WTC11 (cell line): ENCODE results near the gene INTS11. TPM values are rescaled to one million over a fixed set of nuclear protein-coding genes. Genes with fewer than 3 reads are reported as not detected.

Source experiments
- ATAC-seq: fragments of 200-7000 bp; cut with Tn5 transposase; 2 replicates; pipeline ENCODE4 v1.10.0; 2021; ENCODE audit warnings: mild to moderate bottlenecking, moderate library complexity
- CTCF ChIA-PET: fragments of 300-600 bp; sonication (Branson Sonifier 250); formaldehyde crosslinking; loops from one replicate; lab custom pipeline; 2021; ENCODE audit warnings: antibody characterized with exemption; lab: Charles Lee
- POLR2A ChIA-PET: fragments of 350-600 bp; sonication (Branson Sonifier 250); formaldehyde crosslinking; loops from one replicate; lab custom pipeline; 2021; ENCODE audit warnings: antibody characterized with exemption; lab: Charles Lee
- DNase-seq: peaks from one replicate; pipeline ENCODE4 v3.0.0; 2021; ENCODE audit warnings: low spot score
- H3K27ac Mint-ChIP-seq: 2 replicates; pipeline ENCODE4 v1.8.0; 2021; ENCODE audit warnings: mixed read lengths
- H3K27me3 Mint-ChIP-seq: 2 replicates; pipeline ENCODE4 v1.8.0; 2021; ENCODE audit warnings: low read depth, mild to moderate bottlenecking, moderate library complexity, mixed read lengths
- H3K36me3 Mint-ChIP-seq: 2 replicates; pipeline ENCODE4 v1.8.0; 2021; ENCODE audit warnings: mixed read lengths
- H3K4me1 Mint-ChIP-seq: 2 replicates; pipeline ENCODE4 v1.8.0; 2022; ENCODE audit warnings: mixed read lengths
- H3K4me3 Mint-ChIP-seq: 2 replicates; pipeline ENCODE4 v1.8.0; 2021; ENCODE audit warnings: mild to moderate bottlenecking, moderate library complexity, mixed read lengths
- H3K9me3 Mint-ChIP-seq: 2 replicates; pipeline ENCODE4 v1.8.0; 2021; ENCODE audit warnings: mixed read lengths
- AFF4 ChIP-seq: sonication (generic); formaldehyde crosslinking; IDR thresholded peaks from 2 replicates; pipeline ENCODE4 v1.8.1; 2023; ENCODE audit warnings: mild to moderate bottlenecking, missing genetic modification reagents, borderline replicate concordance
- ATF1 ChIP-seq: sonication (generic); formaldehyde crosslinking; IDR thresholded peaks from 2 replicates; pipeline ENCODE4 v1.8.1; 2023; ENCODE audit warnings: mild to moderate bottlenecking, moderate library complexity, missing genetic modification reagents
- E2F1 ChIP-seq: sonication (generic); formaldehyde crosslinking; IDR thresholded peaks from 2 replicates; pipeline ENCODE4 v1.8.0; 2022; ENCODE audit warnings: mild to moderate bottlenecking, missing genetic modification reagents
- ELF4 ChIP-seq: sonication (generic); formaldehyde crosslinking; IDR thresholded peaks from 2 replicates; pipeline ENCODE4 v1.8.1; 2022; ENCODE audit warnings: low read depth, mild to moderate bottlenecking, moderate library complexity, missing genetic modification reagents
- FOXJ3 ChIP-seq: sonication (generic); formaldehyde crosslinking; IDR thresholded peaks from 2 replicates; pipeline ENCODE4 v1.9.0; 2021; ENCODE audit warnings: missing genetic modification reagents, mild to moderate bottlenecking, borderline replicate concordance
- FOXK1 ChIP-seq: sonication (generic); formaldehyde crosslinking; IDR thresholded peaks from 2 replicates; pipeline ENCODE4 v1.8.0; 2022; ENCODE audit warnings: mild to moderate bottlenecking, moderate library complexity, missing genetic modification reagents
- GRHL2 ChIP-seq: fragments of 250-450 bp; sonication (Bioruptor Pico); IDR thresholded peaks from 2 replicates; pipeline ENCODE4 v1.8.0; 2022; ENCODE audit warnings: mild to moderate bottlenecking, moderate library complexity; ENCODE audit not compliant: insufficient replicate concordance, severe bottlenecking
- GTF2I ChIP-seq: fragments of 250-450 bp; sonication (Bioruptor Pico); conservative IDR thresholded peaks from 2 replicates; pipeline ENCODE4 v1.4.0; 2021; ENCODE audit warnings: mild to moderate bottlenecking
- JUN ChIP-seq: sonication (generic); formaldehyde crosslinking; IDR thresholded peaks from 2 replicates; pipeline ENCODE4 v1.8.0; 2023; ENCODE audit warnings: mild to moderate bottlenecking, missing genetic modification reagents
- MAX ChIP-seq: sonication (generic); formaldehyde crosslinking; IDR thresholded peaks from 2 replicates; pipeline ENCODE4 v1.8.0; 2022; ENCODE audit warnings: mild to moderate bottlenecking, missing genetic modification reagents
- NFE2L1 ChIP-seq: sonication (generic); formaldehyde crosslinking; IDR thresholded peaks from 2 replicates; pipeline ENCODE4 v1.8.1; 2023; ENCODE audit warnings: missing genetic modification reagents
- NR1H2 ChIP-seq: sonication (generic); formaldehyde crosslinking; IDR thresholded peaks from 2 replicates; pipeline ENCODE4 v1.9.0; 2021; ENCODE audit warnings: mild to moderate bottlenecking, moderate library complexity, missing genetic modification reagents
- NR3C1 ChIP-seq: sonication (generic); formaldehyde crosslinking; conservative IDR thresholded peaks from 2 replicates; pipeline ENCODE4 v1.8.1; 2023; ENCODE audit warnings: low read depth, mild to moderate bottlenecking, missing genetic modification reagents
- PREB ChIP-seq: sonication (generic); formaldehyde crosslinking; IDR thresholded peaks from 2 replicates; pipeline ENCODE4 v1.8.1; 2022; ENCODE audit warnings: mild to moderate bottlenecking, missing genetic modification reagents, moderate library complexity, borderline replicate concordance
- PRRX2 ChIP-seq: fragments of 250-450 bp; sonication (Bioruptor Pico); IDR thresholded peaks from 2 replicates; pipeline ENCODE4 v1.8.0; 2021; ENCODE audit warnings: mild to moderate bottlenecking
- RORB ChIP-seq: fragments of 250-450 bp; sonication (Bioruptor Pico); IDR thresholded peaks from 2 replicates; pipeline ENCODE4 v1.9.0; 2021; ENCODE audit warnings: mild to moderate bottlenecking
- SMAD3 ChIP-seq: sonication (generic); formaldehyde crosslinking; IDR thresholded peaks from 2 replicates; pipeline ENCODE4 v1.8.0; 2022; ENCODE audit warnings: missing genetic modification reagents, mild to moderate bottlenecking, borderline replicate concordance
- TEAD1 ChIP-seq: sonication (generic); formaldehyde crosslinking; IDR thresholded peaks from 2 replicates; pipeline ENCODE4 v1.8.0; 2022; ENCODE audit warnings: mild to moderate bottlenecking, missing genetic modification reagents
- USF2 ChIP-seq: sonication (generic); formaldehyde crosslinking; IDR thresholded peaks from 2 replicates; pipeline ENCODE4 v1.8.1; 2023; ENCODE audit warnings: mild to moderate bottlenecking, missing genetic modification reagents, moderate library complexity
- ZNF138 ChIP-seq: sonication (generic); formaldehyde crosslinking; conservative IDR thresholded peaks from 2 replicates; pipeline ENCODE4 v1.8.1; 2022; ENCODE audit warnings: mild to moderate bottlenecking, moderate library complexity, missing genetic modification reagents
- ZNF219 ChIP-seq: sonication (generic); formaldehyde crosslinking; IDR thresholded peaks from 2 replicates; pipeline ENCODE4 v1.8.0; 2023; ENCODE audit warnings: missing genetic modification reagents, mild to moderate bottlenecking, borderline replicate concordance
- ZNF396 ChIP-seq: fragments of 250-450 bp; sonication (Bioruptor Pico); IDR thresholded peaks from 2 replicates; pipeline ENCODE4 v1.8.0; 2021; ENCODE audit warnings: mild to moderate bottlenecking, moderate library complexity, borderline replicate concordance
- ZNF416 ChIP-seq: fragments of 250-450 bp; sonication (Bioruptor Pico); IDR thresholded peaks from 2 replicates; pipeline ENCODE4 v1.9.0; 2021; ENCODE audit warnings: mild to moderate bottlenecking, inconsistent platforms
- total RNA-seq: library from RNA; stranded (reverse); gene quantifications from 3 replicates; pipeline ENCODE4 v1.2.3, GENCODE V29; 2021
- TF ChIP-seq, protein P1 (sequence below): sonication (generic); formaldehyde crosslinking; IDR thresholded peaks from 2 replicates; pipeline ENCODE4 v1.8.1; 2023; ENCODE audit warnings: mild to moderate bottlenecking, moderate library complexity, missing genetic modification reagents
- TF ChIP-seq, protein P2 (sequence below): sonication (generic); formaldehyde crosslinking; IDR thresholded peaks from 2 replicates; pipeline ENCODE4 v1.8.0; 2022; ENCODE audit warnings: mild to moderate bottlenecking, missing genetic modification reagents
- TF ChIP-seq, protein P3 (sequence below): fragments of 250-450 bp; sonication (Bioruptor Pico); IDR thresholded peaks from 2 replicates; pipeline ENCODE4 v1.9.0; 2021; ENCODE audit warnings: moderate library complexity, mild to moderate bottlenecking, inconsistent platforms, borderline replicate concordance

Gene INTS11
- total RNA-seq, 1 experiment from 2014 or later = 170 TPM

DNA sequence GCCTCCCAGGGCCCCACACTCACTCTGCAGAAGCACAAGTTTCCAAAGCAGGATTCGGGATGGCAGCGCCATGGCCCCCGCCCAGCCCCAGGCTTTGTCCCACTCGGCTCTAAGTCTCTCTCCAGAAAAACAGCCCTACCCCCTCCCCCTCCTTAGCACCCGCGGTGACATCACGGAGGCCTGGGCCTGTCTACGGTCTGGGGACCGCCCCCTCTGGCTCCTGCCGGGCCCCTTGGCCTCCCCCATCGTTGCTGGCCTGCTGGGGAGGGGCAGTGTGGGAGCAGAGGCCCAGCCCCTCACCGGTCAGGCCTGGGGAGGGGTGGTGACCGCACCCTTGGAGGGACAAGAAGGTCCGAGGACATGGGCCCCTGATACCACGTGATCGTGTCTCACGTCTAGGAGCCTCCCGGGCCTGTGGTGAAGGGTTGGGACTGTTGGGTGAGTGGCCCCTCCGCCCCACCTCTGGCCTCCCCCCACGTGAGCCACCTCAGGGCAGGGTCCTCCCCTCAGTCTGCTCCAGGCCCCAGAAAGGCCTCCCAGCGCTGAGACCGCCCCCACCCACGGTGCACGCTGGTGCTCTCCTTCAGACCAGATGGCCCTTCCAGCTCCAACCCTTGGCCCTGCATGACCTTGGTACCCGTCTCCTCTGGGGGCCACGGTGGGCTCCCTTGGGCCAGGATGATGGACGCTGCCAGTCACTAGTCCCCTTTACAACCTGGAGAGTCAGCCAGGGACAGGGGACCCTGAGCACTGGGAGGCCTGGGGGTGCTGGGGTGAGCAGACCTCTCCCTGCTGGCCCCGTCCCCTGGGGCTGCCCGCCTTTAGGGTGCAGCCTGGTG, 34.2 kb upstream of the INTS11 start, which contains the start of gene MXRA8:
TSS of gene MXRA8 (minus strand) at position 123 of the 839 bp plus-strand sequence. CDS start at position 72, 51 bp downstream.
- Mint-ChIP-seq H3K27me3 (peaks cover 27% of the 10 kb centered on the region), H3K36me3 (no peaks in the 10 kb centered on the region), H3K4me1 (peaks cover 23% of the 10 kb centered on the region), H3K4me3 (no peak within 1 kb of the TSS; the same call in 1 of the 2 replicates), H3K27ac (peak within 1 kb of the TSS; percentile 45; the same call in 1 of the 2 replicates), H3K9me3 (no peaks in the 10 kb centered on the region)
- ChIA-PET CTCF (interaction anchor here (1.9 kb wide), 1 partner anchor 12 kb away, joined by 8 read pairs; no protein-coding TSS in a partner anchor), POLR2A (interaction anchor here (1.2 kb wide), 1 partner anchor 13 kb away, joined by 4 read pairs; no protein-coding TSS in a partner anchor)
- DNase-seq = no peak
- TF ChIP-seq FOXK1 (no peak), FOXJ3 (CRISPR knock-in tag) (no peak), USF2 (peak; percentile 34; the same call in 1 of the 2 replicates), PREB (CRISPR knock-in tag) (no peak), NR1H2 (CRISPR knock-in tag) (no peak), RORB (CRISPR knock-in tag) (no peak), MAX (CRISPR knock-in tag) (peak; percentile 37; the same call in 1 of the 2 replicates), ZNF416 (CRISPR knock-in tag) (no peak), PRRX2 (CRISPR knock-in tag) (no peak), ELF4 (CRISPR knock-in tag) (no peak), NFE2L1 (CRISPR knock-in tag) (no peak), GTF2I (CRISPR knock-in tag) (no peak), JUN (CRISPR knock-in tag) (no peak), GRHL2 (no peak), ATF1 (CRISPR knock-in tag) (no peak), AFF4 (CRISPR knock-in tag) (no peak), E2F1 (CRISPR knock-in tag) (no peak), NR3C1 (CRISPR knock-in tag) (no peak), ZNF138 (CRISPR knock-in tag) (no peak), SMAD3 (CRISPR knock-in tag) (no peak), ZNF219 (no peak), ZNF396 (CRISPR knock-in tag) (no peak), TEAD1 (no peak)
- TF ChIP-seq, protein P1, sequence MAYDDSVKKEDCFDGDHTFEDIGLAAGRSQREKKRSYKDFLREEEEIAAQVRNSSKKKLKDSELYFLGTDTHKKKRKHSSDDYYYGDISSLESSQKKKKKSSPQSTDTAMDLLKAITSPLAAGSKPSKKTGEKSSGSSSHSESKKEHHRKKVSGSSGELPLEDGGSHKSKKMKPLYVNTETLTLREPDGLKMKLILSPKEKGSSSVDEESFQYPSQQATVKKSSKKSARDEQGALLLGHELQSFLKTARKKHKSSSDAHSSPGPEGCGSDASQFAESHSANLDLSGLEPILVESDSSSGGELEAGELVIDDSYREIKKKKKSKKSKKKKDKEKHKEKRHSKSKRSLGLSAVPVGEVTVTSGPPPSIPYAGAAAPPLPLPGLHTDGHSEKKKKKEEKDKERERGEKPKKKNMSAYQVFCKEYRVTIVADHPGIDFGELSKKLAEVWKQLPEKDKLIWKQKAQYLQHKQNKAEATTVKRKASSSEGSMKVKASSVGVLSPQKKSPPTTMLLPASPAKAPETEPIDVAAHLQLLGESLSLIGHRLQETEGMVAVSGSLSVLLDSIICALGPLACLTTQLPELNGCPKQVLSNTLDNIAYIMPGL (CRISPR knock-in tag) = no peak
- TF ChIP-seq, protein P2, sequence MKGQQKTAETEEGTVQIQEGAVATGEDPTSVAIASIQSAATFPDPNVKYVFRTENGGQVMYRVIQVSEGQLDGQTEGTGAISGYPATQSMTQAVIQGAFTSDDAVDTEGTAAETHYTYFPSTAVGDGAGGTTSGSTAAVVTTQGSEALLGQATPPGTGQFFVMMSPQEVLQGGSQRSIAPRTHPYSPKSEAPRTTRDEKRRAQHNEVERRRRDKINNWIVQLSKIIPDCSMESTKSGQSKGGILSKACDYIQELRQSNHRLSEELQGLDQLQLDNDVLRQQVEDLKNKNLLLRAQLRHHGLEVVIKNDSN (CRISPR knock-in tag) = peak; percentile 69
- TF ChIP-seq, protein P3, sequence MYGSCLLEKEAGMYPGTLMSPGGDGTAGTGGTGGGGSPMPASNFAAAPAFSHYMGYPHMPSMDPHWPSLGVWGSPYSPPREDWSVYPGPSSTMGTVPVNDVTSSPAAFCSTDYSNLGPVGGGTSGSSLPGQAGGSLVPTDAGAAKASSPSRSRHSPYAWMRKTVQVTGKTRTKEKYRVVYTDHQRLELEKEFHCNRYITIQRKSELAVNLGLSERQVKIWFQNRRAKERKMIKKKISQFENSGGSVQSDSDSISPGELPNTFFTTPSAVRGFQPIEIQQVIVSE (CRISPR knock-in tag) = no peak
- ATAC-seq = no peak
